ENCODE measurements around the gene UBE2J1.
A peak's percentile ranks its signal among the peaks of the same experiment; 100 is the strongest.
"Not testable (repeated sequence)": the region's sequence is repeated elsewhere in the genome, so short reads cannot be mapped to it uniquely, and the experiment has no call there.

Gene UBE2J1

GRCh38 chr6:89352278-89353117, at the start of gene UBE2J1:
TSS of gene UBE2J1 (minus strand) at chr6:89352722. CDS start at chr6:89352569, 153 bp downstream.
- peak; percentile 77 for DNase-seq

GRCh38 chr6:89400912-89401399, 48.4 kb upstream of the UBE2J1 start:
- DNase-seq: no peak

GRCh38 chr6:89400050-89400449, 47.5 kb upstream of the UBE2J1 start:
- no peak for DNase-seq

GRCh38 chr6:89398762-89399525, 46.4 kb upstream of the UBE2J1 start:
- DNase-seq: no peak

- DNase-seq: not testable (repeated sequence)
Measured at GRCh38 chr6:89397884-89398283, 45.4 kb upstream of the UBE2J1 start.

- no peak for DNase-seq
Measured at GRCh38 chr6:89393659-89394058, 41.1 kb upstream of the UBE2J1 start.

GRCh38 chr6:89392823-89393222, 40.3 kb upstream of the UBE2J1 start:
- no peak for DNase-seq

- no peak for DNase-seq
Measured at GRCh38 chr6:89388846-89389245, 36.3 kb upstream of the UBE2J1 start.

- no peak for DNase-seq
Measured at GRCh38 chr6:89387516-89388201, 35.1 kb upstream of the UBE2J1 start.

GRCh38 chr6:89386917-89387491, 34.5 kb upstream of the UBE2J1 start:
- DNase-seq: no peak

GRCh38 chr6:89385846-89386245, 33.3 kb upstream of the UBE2J1 start:
- DNase-seq: no peak

GRCh38 chr6:89385156-89385667, 32.7 kb upstream of the UBE2J1 start:
- DNase-seq: no peak

- DNase-seq: no peak
Measured at GRCh38 chr6:89381031-89381430, 28.5 kb upstream of the UBE2J1 start.

GRCh38 chr6:89379281-89379680, 26.8 kb upstream of the UBE2J1 start:
- DNase-seq: no peak

GRCh38 chr6:89378628-89379027, 26.1 kb upstream of the UBE2J1 start:
- DNase-seq: no peak

GRCh38 chr6:89375427-89376267, 23.1 kb upstream of the UBE2J1 start:
- DNase-seq: peak; percentile 62

GRCh38 chr6:89372506-89372901, 20.0 kb upstream of the UBE2J1 start:
- DNase-seq: no peak

GRCh38 chr6:89371849-89372505, 19.5 kb upstream of the UBE2J1 start:
- peak; percentile 83 for DNase-seq

- no peak for DNase-seq
Measured at GRCh38 chr6:89368999-89369398, 16.5 kb upstream of the UBE2J1 start.

GRCh38 chr6:89368107-89368506, 15.6 kb upstream of the UBE2J1 start:
- DNase-seq: peak; percentile 58

GRCh38 chr6:89364586-89364985, 12.1 kb upstream of the UBE2J1 start:
- DNase-seq: no peak

Data from activated naive CD4-positive, alpha-beta T cell treated with Interleukin-2 at 50 U/mL for 16 hours (primary cell).